Cardiac muscle cell (in vitro differentiated cells and primary cell): ENCODE results near the gene OSBP2. TPM values are rescaled to one million over a fixed set of nuclear protein-coding genes. Genes with fewer than 3 reads are reported as not detected.

ENCODE experiments used
- DNase-seq, 2 donors: peaks; one replicate each; pipeline versions ENCODE4 v3.0.0 to v3.0.0-alpha.2; 2010 to 2017; ENCODE audit warnings: low read depth in 1 of 2, low spot score in 1 of 2
- H3K27ac ChIP-seq: fragments of 200-600 bp; sonication (generic); 2 replicates; pipeline ENCODE4 v1.5.1; 2016
- H3K27me3 ChIP-seq: fragments of 200-600 bp; sonication (generic); 2 replicates; pipeline ENCODE4 v1.6.0; 2016; ENCODE audit warnings: control low read depth
- H3K36me3 ChIP-seq: fragments of 200-600 bp; sonication (generic); 2 replicates; pipeline ENCODE4 v1.5.1; 2016; ENCODE audit warnings: control low read depth
- H3K4me1 ChIP-seq: fragments of 200-600 bp; sonication (generic); 2 replicates; pipeline ENCODE4 v1.8.1; 2017; ENCODE audit warnings: low read depth, mild to moderate bottlenecking, mixed run types
- H3K4me3 ChIP-seq: fragments of 200-600 bp; sonication (generic); 2 replicates; pipeline ENCODE4 v1.5.1; 2016; ENCODE audit warnings: mild to moderate bottlenecking
- H3K9me3 ChIP-seq: fragments of 200-600 bp; sonication (generic); 2 replicates; pipeline ENCODE4 v1.5.1; 2017; ENCODE audit warnings: low read depth, mild to moderate bottlenecking, control low read depth
- polyA plus RNA-seq: library from polyadenylated mRNA; unstranded; fragments of >200 nt; fragmentation: Nextera tagmentation; extraction: Ambion mirVana; gene quantifications from 2 replicates; pipeline ENCODE4 v1.2.1, GENCODE V29; 2016
- total RNA-seq: library from RNA; depleted of rRNA; stranded (reverse); fragments of >200 nt; gene quantifications from 2 replicates; pipeline ENCODE4 v1.2.3, GENCODE V29; 2016
- TF ChIP-seq, protein P1 (sequence below): IDR thresholded peaks from 2 replicates; pipeline ENCODE4 v1.5.1; 2012; ENCODE audit warnings: low read depth, mild to moderate bottlenecking, low read length

OSBP2 gene
- total and polyA plus RNA-seq, 2 experiments from 2014 or later = 19.4 to 32.5 TPM

DNA sequence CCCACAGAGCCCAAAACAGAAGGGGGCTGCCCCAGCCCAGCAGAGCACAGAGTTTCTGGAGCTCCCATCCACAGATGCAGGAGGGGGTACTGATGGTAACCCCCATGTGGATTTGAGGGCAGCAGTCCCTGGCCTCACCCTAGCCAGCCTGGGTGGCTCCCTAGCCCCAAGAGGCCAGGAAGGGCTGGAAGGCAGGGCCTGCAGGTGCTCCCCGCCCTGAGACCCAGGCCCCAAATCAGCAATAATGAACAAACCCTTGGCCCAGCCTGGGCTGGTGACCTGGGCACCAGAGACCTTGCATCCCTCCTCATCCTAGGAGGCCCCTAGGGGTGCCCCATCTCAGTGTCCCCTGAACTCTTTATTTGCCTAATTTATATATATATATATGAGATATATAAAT lies 212.3 kb downstream of the OSBP2 start:
- Histone ChIP-seq H3K36me3 (peaks cover 6% of the 10 kb centered on the region), H3K27me3 (no peaks in the 10 kb centered on the region), H3K9me3 (no peaks in the 10 kb centered on the region), H3K4me1 (no peaks in the 10 kb centered on the region), H3K4me3 (no peak overlapping the region), H3K27ac (no peak overlapping the region)
- TF ChIP-seq, protein P1, sequence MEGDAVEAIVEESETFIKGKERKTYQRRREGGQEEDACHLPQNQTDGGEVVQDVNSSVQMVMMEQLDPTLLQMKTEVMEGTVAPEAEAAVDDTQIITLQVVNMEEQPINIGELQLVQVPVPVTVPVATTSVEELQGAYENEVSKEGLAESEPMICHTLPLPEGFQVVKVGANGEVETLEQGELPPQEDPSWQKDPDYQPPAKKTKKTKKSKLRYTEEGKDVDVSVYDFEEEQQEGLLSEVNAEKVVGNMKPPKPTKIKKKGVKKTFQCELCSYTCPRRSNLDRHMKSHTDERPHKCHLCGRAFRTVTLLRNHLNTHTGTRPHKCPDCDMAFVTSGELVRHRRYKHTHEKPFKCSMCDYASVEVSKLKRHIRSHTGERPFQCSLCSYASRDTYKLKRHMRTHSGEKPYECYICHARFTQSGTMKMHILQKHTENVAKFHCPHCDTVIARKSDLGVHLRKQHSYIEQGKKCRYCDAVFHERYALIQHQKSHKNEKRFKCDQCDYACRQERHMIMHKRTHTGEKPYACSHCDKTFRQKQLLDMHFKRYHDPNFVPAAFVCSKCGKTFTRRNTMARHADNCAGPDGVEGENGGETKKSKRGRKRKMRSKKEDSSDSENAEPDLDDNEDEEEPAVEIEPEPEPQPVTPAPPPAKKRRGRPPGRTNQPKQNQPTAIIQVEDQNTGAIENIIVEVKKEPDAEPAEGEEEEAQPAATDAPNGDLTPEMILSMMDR = no peak
- no peak for DNase-seq

DNA sequence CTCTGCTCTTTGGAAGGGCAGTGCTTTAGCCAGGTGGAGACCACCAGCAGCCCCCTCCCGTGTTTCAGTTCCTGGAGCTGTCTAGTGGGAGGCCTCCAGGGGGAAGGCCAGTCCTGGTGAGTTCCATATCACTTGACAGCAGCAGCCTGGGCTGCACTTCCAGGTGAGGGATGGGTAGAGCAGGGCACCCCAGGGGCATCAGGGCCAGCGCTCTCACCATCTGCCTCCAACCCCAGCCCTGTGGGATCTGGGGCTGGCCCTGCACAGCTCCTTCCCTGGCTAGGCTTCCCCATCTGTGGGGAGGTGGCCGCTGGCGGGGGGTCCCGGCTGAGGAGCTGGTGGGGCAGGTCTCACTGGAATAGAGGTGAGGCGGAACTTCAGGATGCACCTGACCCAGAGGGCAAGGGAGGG lies 213.4 kb downstream of the OSBP2 start:
- no peak for DNase-seq
- Histone ChIP-seq H3K27ac (no peak overlapping the region), H3K9me3 (no peaks in the 10 kb centered on the region), H3K4me3 (no peak overlapping the region), H3K36me3 (peaks cover 2% of the 10 kb centered on the region), H3K27me3 (no peaks in the 10 kb centered on the region), H3K4me1 (no peaks in the 10 kb centered on the region)
- TF ChIP-seq, protein P1 = no peak

DNA sequence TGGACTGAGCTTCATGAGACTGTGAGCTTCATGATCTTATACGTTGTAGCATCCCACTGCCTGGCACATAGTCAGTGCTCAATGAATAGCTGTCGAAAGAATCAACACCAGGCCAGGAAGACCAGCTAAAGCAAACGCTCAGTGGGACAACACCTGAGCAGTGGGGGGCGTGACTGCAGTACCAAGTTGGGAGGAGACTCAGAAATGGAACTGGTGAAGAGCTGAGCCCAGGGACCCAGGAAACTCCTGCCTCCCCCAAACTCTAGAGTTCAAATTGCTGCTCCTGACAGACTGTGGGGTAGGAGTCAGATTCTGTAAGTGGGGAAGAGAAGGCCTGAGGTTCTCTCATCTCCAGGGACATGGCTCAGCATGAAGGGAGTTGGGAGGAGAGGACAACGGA lies 214.6 kb downstream of the OSBP2 start:
- Histone ChIP-seq H3K4me1 (no peaks in the 10 kb centered on the region), H3K27me3 (no peaks in the 10 kb centered on the region), H3K36me3 (peaks cover 2% of the 10 kb centered on the region), H3K27ac (no peak overlapping the region), H3K4me3 (no peak overlapping the region), H3K9me3 (no peaks in the 10 kb centered on the region)
- TF ChIP-seq, protein P1 = no peak
- DNase-seq = no peak

DNA sequence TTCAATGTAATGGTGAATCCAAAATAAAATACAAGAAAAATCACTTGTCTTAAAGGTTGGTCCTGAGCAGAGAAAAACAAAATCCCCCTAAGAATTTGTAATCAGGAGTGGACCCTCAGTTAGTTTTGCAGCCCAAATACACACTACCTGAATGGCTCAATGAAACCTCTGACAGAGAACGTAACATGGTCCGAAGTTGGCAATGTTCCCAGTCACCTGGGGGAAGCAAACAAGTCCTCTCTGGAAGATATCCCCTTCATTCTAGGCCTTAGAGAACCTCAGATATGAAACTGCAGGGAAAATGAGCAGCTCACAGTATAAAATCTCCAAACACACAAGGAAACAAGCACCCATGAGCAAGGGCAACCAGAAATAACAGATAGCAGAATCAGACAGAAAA lies 215.7 kb downstream of the OSBP2 start:
- Histone ChIP-seq H3K27me3 (no peaks in the 10 kb centered on the region), H3K4me1 (no peaks in the 10 kb centered on the region), H3K4me3 (no peak overlapping the region), H3K9me3 (no peaks in the 10 kb centered on the region), H3K27ac (no peak overlapping the region), H3K36me3 (peaks cover 2% of the 10 kb centered on the region)
- DNase-seq = no peak
- TF ChIP-seq, protein P1 = no peak

DNA sequence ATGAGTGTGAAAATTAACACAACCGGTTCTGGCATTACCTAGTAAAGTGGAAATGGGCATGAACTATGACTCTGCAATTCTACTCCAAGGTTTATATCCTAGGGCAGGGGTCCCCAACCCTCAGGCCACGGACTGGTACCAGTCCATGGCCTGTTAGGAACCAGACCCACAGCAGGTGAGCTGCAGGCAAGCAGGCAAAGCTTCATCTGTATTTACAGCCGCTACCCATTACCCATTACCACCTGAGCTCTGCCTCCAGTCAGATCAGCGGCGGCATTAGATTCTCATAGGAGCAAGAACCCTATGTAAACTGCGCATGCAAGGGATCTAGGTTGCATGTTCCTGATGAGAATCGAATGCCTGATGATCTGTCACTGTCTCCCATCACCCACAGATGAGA lies 224.1 kb downstream of the OSBP2 start:
- Histone ChIP-seq H3K27me3 (no peaks in the 10 kb centered on the region), H3K4me1 (no peaks in the 10 kb centered on the region), H3K4me3 (no peak overlapping the region), H3K36me3 (no peaks in the 10 kb centered on the region), H3K9me3 (no peaks in the 10 kb centered on the region), H3K27ac (no peak overlapping the region)
- TF ChIP-seq, protein P1 = no peak
- no peak for DNase-seq

DNA sequence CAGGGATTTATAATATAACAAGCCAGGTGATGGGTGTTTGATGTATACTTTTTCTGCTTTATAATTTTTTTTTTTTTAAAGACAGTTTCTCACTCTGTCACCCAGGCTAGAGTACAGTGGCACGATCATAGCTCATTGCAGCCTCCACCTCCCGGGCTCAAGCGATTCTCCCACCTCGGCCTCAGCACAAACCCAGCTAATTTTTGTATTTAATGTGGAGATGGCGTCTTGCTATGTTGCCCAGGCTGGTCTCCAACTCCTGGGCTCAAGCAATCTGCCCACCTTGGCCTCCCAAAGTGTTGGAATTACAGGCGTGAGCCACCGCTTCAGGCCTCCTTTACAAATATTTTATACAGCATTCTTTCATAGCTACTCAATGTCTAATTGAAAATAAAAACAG lies 225.3 kb downstream of the OSBP2 start:
- Histone ChIP-seq H3K4me3 (no peak overlapping the region), H3K36me3 (peaks cover 2% of the 10 kb centered on the region), H3K4me1 (no peaks in the 10 kb centered on the region), H3K9me3 (no peaks in the 10 kb centered on the region), H3K27me3 (no peaks in the 10 kb centered on the region), H3K27ac (no peak overlapping the region)
- DNase-seq = no peak
- TF ChIP-seq, protein P1 = no peak
